Transverse colon (tissue), 4 donors: ENCODE data around the gene LMF1. TPM values are rescaled to one million over a fixed set of nuclear protein-coding genes. Genes with fewer than 3 reads are reported as not detected.
A peak's percentile ranks its signal among the peaks of the same experiment; 100 is the strongest.

Source experiments
- DNase-seq: peaks from one replicate; pipeline ENCODE4 v3.0.0-alpha.2; 2019
- H3K27ac ChIP-seq, 4 donors: fragments of 200-600 bp; sonication (generic); 2 replicates each; pipeline ENCODE4 v1.5.1; 2016 to 2018; ENCODE audit warnings: inconsistent platforms in 4 of 4
- H3K27me3 ChIP-seq: fragments of 200-600 bp; sonication (generic); 2 replicates; pipeline ENCODE4 v1.5.1; 2017; ENCODE audit warnings: inconsistent platforms
- H3K36me3 ChIP-seq, 4 donors: fragments of 200-600 bp; sonication (generic); 2 replicates each; pipeline ENCODE4 v1.5.1; 2017 to 2019; ENCODE audit warnings: inconsistent platforms in 4 of 4
- H3K4me1 ChIP-seq, 4 donors: fragments of 200-600 bp; sonication (generic); 2 replicates each; pipeline ENCODE4 v1.5.1; 2017 to 2020; ENCODE audit warnings: inconsistent platforms in 4 of 4
- H3K4me3 ChIP-seq, 4 donors: fragments of 200-600 bp; sonication (generic); 1 replicate in 1 of 4; 2 replicates in 3 of 4; pipeline versions ENCODE4 v1.5.1 to v1.6.1; 2017 to 2019; ENCODE audit warnings: inconsistent platforms in 4 of 4
- H3K9me3 ChIP-seq, 2 donors: fragments of 200-600 bp; sonication (generic); 2 replicates each; pipeline ENCODE4 v1.5.1; 2017 to 2019; ENCODE audit warnings: inconsistent platforms in 2 of 2
- EP300 ChIP-seq: sonication (generic); formaldehyde crosslinking; IDR thresholded peaks from one replicate; pipeline ENCODE4 v1.6.1; 2017; ENCODE audit warnings: antibody characterized with exemption, low read depth
- POLR2A ChIP-seq: fragments of 450-650 bp; IDR thresholded peaks from one replicate; pipeline ENCODE4 v1.6.1; 2016; ENCODE audit warnings: antibody characterized with exemption, mild to moderate bottlenecking, moderate library complexity
- POLR2AphosphoS5 ChIP-seq, 3 donors: sonication (generic); formaldehyde crosslinking; IDR thresholded peaks; one replicate each; pipeline ENCODE4 v1.6.1; 2016; ENCODE audit warnings: antibody characterized with exemption in 3 of 3
- WGBS, 2 donors: methylation state at CpG; one replicate each; pipeline ENCODE4 v1.1.5; 2018; ENCODE audit warnings: low coverage in 1 of 2; 5-methylcytosine and 5-hydroxymethylcytosine counted together
- in situ Hi-C, 4 donors: fragments of 200-750 bp; cut with MboI; loops; one replicate each; pipeline versions ENCODE4 v1.15.0 to v1.15.1; 2017; ENCODE audit warnings: low sequenced_read_pairs in 3 of 4, low pct_ligation_motif_present in 1 of 4, low pct_unique_long_range_greater_than_20kb in 1 of 4
- intact Hi-C: fragments of 100-400 bp; cut with DNase I; formaldehyde crosslinking; loops from one replicate; pipeline ENCODE4 v1.15.1; 2023; ENCODE audit warnings: low total_unique reads
- total RNA-seq, 4 donors: library from RNA; depleted of rRNA; stranded (reverse); fragments of >200 nt; gene quantifications; one replicate each; pipeline ENCODE4 v1.1.0, GENCODE V29; 2016
- TF ChIP-seq, protein P1 (sequence below), 5 experiments: fragments of 200-600 bp in 3 of 5; fragments of 450-650 bp in 2 of 5; sonication (generic) in 3 of 5; IDR thresholded peaks; 1 replicate in 2 of 5; 2 replicates in 3 of 5; pipeline ENCODE4 v1.5.1; 2016 to 2017; ENCODE audit warnings: antibody characterized with exemption in 5 of 5, inconsistent platforms in 3 of 5, mild to moderate bottlenecking in 2 of 5, moderate library complexity in 1 of 5

LMF1 gene
- total RNA-seq, 4 donors from 2014 or later = 15.9 to 34.8 (median 19.6) TPM

- Histone ChIP-seq H3K4me1 (peaks cover 0 to 13% (median 2%) of the 10 kb centered on the region in 4 donors), H3K36me3 (no peaks in the 10 kb centered on the region), H3K4me3 (no peak overlapping the region), H3K27me3 (no peaks in the 10 kb centered on the region), H3K9me3 (no peaks in the 10 kb centered on the region), H3K27ac (peak overlapping the region; percentile 28 to 72 (median 38))
- intact Hi-C loops = no loop called here
- in situ Hi-C loops = no loop called here
- no peak for TF ChIP-seq POLR2A
- TF ChIP-seq POLR2AphosphoS5 (IDR thresholded peaks at IDR 0.05) = no peak
- TF ChIP-seq EP300 = no peak
- no peak for DNase-seq
- WGBS, 2 donors = 28 to 63% methylated on average over 5 to 18 of the region's 18 CpGs
These were observed 50.1 kb downstream of the LMF1 start for GRCh38 chr16:920717-921116.

GRCh38 chr16:920051-920681 is 50.6 kb downstream of the LMF1 start:
- in situ Hi-C loops = no loop called here
- no peaks in the 10 kb centered on the region for H3K27me3 ChIP-seq
- peaks cover 0 to 13% (median 2%) of the 10 kb centered on the region in 4 donors for H3K4me1 ChIP-seq
- peak overlapping the region; percentile 28 to 72 (median 38) for H3K27ac ChIP-seq
- no peak for TF ChIP-seq POLR2AphosphoS5 (IDR thresholded peaks at IDR 0.05)
- TF ChIP-seq, protein P1, sequence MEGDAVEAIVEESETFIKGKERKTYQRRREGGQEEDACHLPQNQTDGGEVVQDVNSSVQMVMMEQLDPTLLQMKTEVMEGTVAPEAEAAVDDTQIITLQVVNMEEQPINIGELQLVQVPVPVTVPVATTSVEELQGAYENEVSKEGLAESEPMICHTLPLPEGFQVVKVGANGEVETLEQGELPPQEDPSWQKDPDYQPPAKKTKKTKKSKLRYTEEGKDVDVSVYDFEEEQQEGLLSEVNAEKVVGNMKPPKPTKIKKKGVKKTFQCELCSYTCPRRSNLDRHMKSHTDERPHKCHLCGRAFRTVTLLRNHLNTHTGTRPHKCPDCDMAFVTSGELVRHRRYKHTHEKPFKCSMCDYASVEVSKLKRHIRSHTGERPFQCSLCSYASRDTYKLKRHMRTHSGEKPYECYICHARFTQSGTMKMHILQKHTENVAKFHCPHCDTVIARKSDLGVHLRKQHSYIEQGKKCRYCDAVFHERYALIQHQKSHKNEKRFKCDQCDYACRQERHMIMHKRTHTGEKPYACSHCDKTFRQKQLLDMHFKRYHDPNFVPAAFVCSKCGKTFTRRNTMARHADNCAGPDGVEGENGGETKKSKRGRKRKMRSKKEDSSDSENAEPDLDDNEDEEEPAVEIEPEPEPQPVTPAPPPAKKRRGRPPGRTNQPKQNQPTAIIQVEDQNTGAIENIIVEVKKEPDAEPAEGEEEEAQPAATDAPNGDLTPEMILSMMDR (IDR thresholded peaks at IDR 0.05) = no peak
- TF ChIP-seq EP300 = no peak
- no peaks in the 10 kb centered on the region for H3K36me3 ChIP-seq
- intact Hi-C loops = no loop called here
- WGBS, 2 donors = 66 to 78% methylated on average over 5 to 23 of the region's 23 CpGs
- no peak for DNase-seq
- no peak overlapping the region for H3K4me3 ChIP-seq
- H3K9me3 ChIP-seq = no peaks in the 10 kb centered on the region

GRCh38 chr16:919658-920050 is 51.1 kb downstream of the LMF1 start:
- in situ Hi-C loops (no loop called here), intact Hi-C loops (no loop called here)
- TF ChIP-seq, protein P1 (IDR thresholded peaks at IDR 0.05) = no peak
- no peak for TF ChIP-seq POLR2AphosphoS5 (IDR thresholded peaks at IDR 0.05)
- TF ChIP-seq POLR2A = no peak
- no peak for TF ChIP-seq EP300
- Histone ChIP-seq H3K36me3 (no peaks in the 10 kb centered on the region), H3K27ac (peak overlapping the region; percentile 28 to 72 (median 38)), H3K4me1 (peaks cover 0 to 13% (median 2%) of the 10 kb centered on the region in 4 donors), H3K27me3 (no peaks in the 10 kb centered on the region), H3K9me3 (no peaks in the 10 kb centered on the region), H3K4me3 (no peak overlapping the region)
- no peak for DNase-seq
- 91% methylated on average over 15 of the region's 15 CpGs; no CpG with 5 or more reads in 1 of the 2 donors for WGBS, 2 donors

GRCh38 chr16:918741-919657 is 51.8 kb downstream of the LMF1 start:
- Histone ChIP-seq H3K27ac (peak overlapping the region in 1 of 4 donors; percentile 72), H3K36me3 (no peaks in the 10 kb centered on the region), H3K9me3 (no peaks in the 10 kb centered on the region), H3K4me3 (no peak overlapping the region), H3K4me1 (peaks cover 0 to 13% (median 2%) of the 10 kb centered on the region in 4 donors), H3K27me3 (no peaks in the 10 kb centered on the region)
- in situ Hi-C loops = no loop called here
- TF ChIP-seq POLR2A (no peak), POLR2AphosphoS5 (IDR thresholded peaks at IDR 0.05) (no peak), EP300 (no peak)
- TF ChIP-seq, protein P1 (IDR thresholded peaks at IDR 0.05) = no peak
- intact Hi-C loops = no loop called here
- WGBS, 2 donors = 93% methylated on average over 47 of the region's 47 CpGs; no CpG with 5 or more reads in 1 of the 2 donors
- DNase-seq = no peak
